Measurements from ENCODE around the gene KCNG3. TPM values are rescaled to one million over a fixed set of nuclear protein-coding genes. Genes with fewer than 3 reads are reported as not detected.

The KCNG3 gene
- total RNA-seq, 1 donor from 2014 or later: 0.31 TPM

- Mint-ChIP-seq H3K9me3 (ENCODE audit: low read depth) (no peaks in the 10 kb centered on the region), H3K4me3 (ENCODE audit: low read depth) (no peak overlapping the region), H3K36me3 (ENCODE audit: insufficient read depth) (no peaks in the 10 kb centered on the region), H3K4me1 (ENCODE audit: low read depth) (peaks cover 5% of the 10 kb centered on the region), H3K27ac (no peak overlapping the region), H3K27me3 (no peaks in the 10 kb centered on the region)
- DNase-seq (ENCODE audit: low spot score, unreplicated experiment): no peak
- no peak for TF ChIP-seq CTCF (IDR thresholded peaks at IDR 0.05; ENCODE audit: unreplicated experiment)
These were observed 16.4 kb upstream of the KCNG3 start for GRCh38 chr2:42510191-42510590.

- no peak overlapping the region for H3K4me3 Mint-ChIP-seq (ENCODE audit: low read depth)
- H3K27ac Mint-ChIP-seq: no peak overlapping the region
- no peak for DNase-seq (ENCODE audit: low spot score, unreplicated experiment)
- TF ChIP-seq CTCF (IDR thresholded peaks at IDR 0.05; ENCODE audit: unreplicated experiment): no peak
- no peaks in the 10 kb centered on the region for H3K36me3 Mint-ChIP-seq (ENCODE audit: insufficient read depth)
- H3K4me1 Mint-ChIP-seq (ENCODE audit: low read depth): peaks cover 3% of the 10 kb centered on the region
- no peaks in the 10 kb centered on the region for H3K27me3 Mint-ChIP-seq
- peaks cover 3% of the 10 kb centered on the region for H3K9me3 Mint-ChIP-seq (ENCODE audit: low read depth)
These were observed 10.8 kb upstream of the KCNG3 start for GRCh38 chr2:42504364-42505230.

GRCh38 chr2:42503291-42503690, 9.5 kb upstream of the KCNG3 start:
- no peak for DNase-seq (ENCODE audit: low spot score, unreplicated experiment)
- Mint-ChIP-seq H3K4me1 (ENCODE audit: low read depth) (peaks cover 7% of the 10 kb centered on the region), H3K36me3 (ENCODE audit: insufficient read depth) (no peaks in the 10 kb centered on the region), H3K27me3 (no peaks in the 10 kb centered on the region), H3K4me3 (ENCODE audit: low read depth) (no peak overlapping the region), H3K27ac (no peak overlapping the region), H3K9me3 (ENCODE audit: low read depth) (peaks cover 3% of the 10 kb centered on the region)
- no peak for TF ChIP-seq CTCF (IDR thresholded peaks at IDR 0.05; ENCODE audit: unreplicated experiment)

- Mint-ChIP-seq H3K4me1 (ENCODE audit: low read depth) (peaks cover 12% of the 10 kb centered on the region), H3K36me3 (ENCODE audit: insufficient read depth) (no peaks in the 10 kb centered on the region), H3K4me3 (ENCODE audit: low read depth) (no peak overlapping the region), H3K9me3 (ENCODE audit: low read depth) (no peaks in the 10 kb centered on the region), H3K27ac (no peak overlapping the region), H3K27me3 (peaks cover 18% of the 10 kb centered on the region)
- no peak for DNase-seq (ENCODE audit: low spot score, unreplicated experiment)
- no peak for TF ChIP-seq CTCF (IDR thresholded peaks at IDR 0.05; ENCODE audit: unreplicated experiment)
These were observed 4.7 kb upstream of the KCNG3 start for GRCh38 chr2:42498497-42498896.

GRCh38 chr2:42495611-42496010, 1.8 kb upstream of the KCNG3 start:
- Mint-ChIP-seq H3K4me1 (ENCODE audit: low read depth) (peaks cover 12% of the 10 kb centered on the region), H3K9me3 (ENCODE audit: low read depth) (no peaks in the 10 kb centered on the region), H3K27me3 (peaks cover 43% of the 10 kb centered on the region), H3K27ac (no peak overlapping the region), H3K4me3 (ENCODE audit: low read depth) (no peak overlapping the region), H3K36me3 (ENCODE audit: insufficient read depth) (no peaks in the 10 kb centered on the region)
- no peak for DNase-seq (ENCODE audit: low spot score, unreplicated experiment)
- no peak for TF ChIP-seq CTCF (IDR thresholded peaks at IDR 0.05; ENCODE audit: unreplicated experiment)
